GM12875 (cell line): Measurements from ENCODE around the gene GYS1.
"Not testable (repeated sequence)": the region's sequence is repeated elsewhere in the genome, so short reads cannot be mapped to it uniquely, and the experiment has no call there.

Source experiments
- H3K4me3 ChIP-seq: one replicate; pipeline ENCODE4 v1.5.1; 2011; ENCODE audit warnings: low read depth, low read length, control low read depth
- TF ChIP-seq, protein P1 (sequence below): IDR thresholded peaks from 2 replicates; pipeline ENCODE4 v1.5.1; 2011; ENCODE audit warnings: low read depth, mild to moderate bottlenecking, control low read depth, inconsistent platforms, low read length, moderate library complexity, borderline replicate concordance; ENCODE audit not compliant: insufficient read depth

The GYS1 gene

GRCh38 chr19:48993175-48994034 lies at the start of gene GYS1, which contains the start of gene RUVBL2:
GYS1 (minus strand) TSS chr19:48993309; CDS start chr19:48993112, 197 bp downstream.
RUVBL2 (plus strand) TSS chr19:48993887; CDS start chr19:48993912, 25 bp downstream.
- TF ChIP-seq, protein P1, sequence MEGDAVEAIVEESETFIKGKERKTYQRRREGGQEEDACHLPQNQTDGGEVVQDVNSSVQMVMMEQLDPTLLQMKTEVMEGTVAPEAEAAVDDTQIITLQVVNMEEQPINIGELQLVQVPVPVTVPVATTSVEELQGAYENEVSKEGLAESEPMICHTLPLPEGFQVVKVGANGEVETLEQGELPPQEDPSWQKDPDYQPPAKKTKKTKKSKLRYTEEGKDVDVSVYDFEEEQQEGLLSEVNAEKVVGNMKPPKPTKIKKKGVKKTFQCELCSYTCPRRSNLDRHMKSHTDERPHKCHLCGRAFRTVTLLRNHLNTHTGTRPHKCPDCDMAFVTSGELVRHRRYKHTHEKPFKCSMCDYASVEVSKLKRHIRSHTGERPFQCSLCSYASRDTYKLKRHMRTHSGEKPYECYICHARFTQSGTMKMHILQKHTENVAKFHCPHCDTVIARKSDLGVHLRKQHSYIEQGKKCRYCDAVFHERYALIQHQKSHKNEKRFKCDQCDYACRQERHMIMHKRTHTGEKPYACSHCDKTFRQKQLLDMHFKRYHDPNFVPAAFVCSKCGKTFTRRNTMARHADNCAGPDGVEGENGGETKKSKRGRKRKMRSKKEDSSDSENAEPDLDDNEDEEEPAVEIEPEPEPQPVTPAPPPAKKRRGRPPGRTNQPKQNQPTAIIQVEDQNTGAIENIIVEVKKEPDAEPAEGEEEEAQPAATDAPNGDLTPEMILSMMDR = peak; percentile 99
- peak within 1 kb of the TSS; percentile 83 for H3K4me3 ChIP-seq

DNA sequence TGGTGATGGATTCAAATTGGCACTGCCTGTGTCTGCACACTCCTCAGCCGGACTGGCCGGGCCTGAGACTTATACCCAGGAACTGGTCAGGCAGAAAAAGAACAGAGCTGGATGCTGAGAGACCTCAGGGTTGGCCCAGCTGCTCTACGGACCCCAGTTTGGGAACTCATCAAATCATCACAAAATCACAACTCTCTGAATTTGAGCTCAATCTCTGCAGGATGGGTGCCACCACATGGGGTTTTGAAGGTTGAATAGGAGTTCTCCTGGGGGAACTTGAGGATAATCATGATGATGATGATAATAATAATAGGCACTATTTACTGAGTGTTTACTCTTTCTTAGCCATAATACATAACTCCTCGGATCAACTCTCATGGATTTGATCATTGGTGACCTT lies 49.6 kb upstream of the GYS1 start:
- H3K4me3 ChIP-seq = not testable (repeated sequence)

DNA sequence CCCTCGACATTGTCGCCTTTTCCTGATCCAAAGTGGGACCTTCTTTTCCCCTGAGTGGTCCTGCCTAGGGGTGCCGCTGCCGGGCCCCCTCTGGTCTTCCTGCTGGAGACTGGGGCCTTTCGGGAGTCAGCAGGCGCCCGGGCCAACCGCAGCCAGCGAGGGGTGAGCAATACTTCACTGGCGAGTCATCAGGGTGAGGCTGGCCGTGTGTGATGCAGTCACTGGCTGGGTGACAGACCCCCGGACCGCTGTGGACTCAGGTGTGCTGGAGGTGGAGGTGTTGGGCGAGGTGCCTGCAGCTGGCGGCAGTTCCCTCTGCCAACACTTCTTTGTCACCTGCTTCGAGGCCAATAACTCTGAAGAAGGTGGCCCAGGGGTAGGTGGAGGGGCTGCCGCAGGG lies 49.1 kb upstream of the GYS1 start:
- no peak overlapping the region for H3K4me3 ChIP-seq
- TF ChIP-seq, protein P1 = no peak

DNA sequence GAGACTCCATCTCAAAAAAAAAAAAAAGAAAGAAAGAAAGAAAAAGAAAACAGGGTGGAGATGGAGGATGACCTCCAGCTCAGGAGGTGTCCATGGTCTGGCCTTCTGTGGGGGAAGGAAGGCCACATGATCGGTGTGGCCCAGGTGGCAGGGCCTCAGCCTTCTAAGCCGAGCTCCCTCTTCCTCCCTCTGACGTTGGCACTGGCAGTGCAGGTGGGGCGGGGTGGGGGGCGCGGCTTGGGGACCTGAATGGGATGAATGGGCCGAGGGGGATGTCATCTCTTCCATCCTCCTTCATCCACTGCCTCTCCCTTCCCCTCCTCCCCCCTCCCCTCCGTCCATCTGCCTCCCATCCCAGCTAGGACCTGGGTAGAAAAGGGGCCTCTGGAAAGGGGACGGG lies 46.6 kb upstream of the GYS1 start:
- not testable (repeated sequence) for H3K4me3 ChIP-seq

- not testable (repeated sequence) for H3K4me3 ChIP-seq
These were observed 45.6 kb upstream of the GYS1 start for GRCh38 chr19:49038557-49039276.

DNA sequence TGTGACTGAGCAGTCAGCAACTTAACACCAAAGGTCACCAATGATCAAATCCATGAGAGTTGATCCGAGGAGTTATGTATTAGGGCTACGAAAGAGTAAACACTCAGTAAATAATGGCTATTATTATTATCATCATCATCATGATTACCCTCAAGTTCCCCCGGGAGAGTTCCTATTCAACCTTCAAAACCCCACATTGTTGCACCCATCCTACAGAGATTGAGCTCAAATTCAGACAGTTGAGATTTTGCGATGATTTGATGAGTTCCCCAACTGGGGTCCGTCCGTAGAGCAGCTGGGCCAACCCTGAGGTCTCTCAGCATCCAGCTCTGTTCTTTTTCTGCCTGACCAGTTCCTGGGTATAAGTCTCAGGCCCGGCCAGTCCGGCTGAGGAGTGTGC lies 45.0 kb upstream of the GYS1 start:
- not testable (repeated sequence) for H3K4me3 ChIP-seq

DNA sequence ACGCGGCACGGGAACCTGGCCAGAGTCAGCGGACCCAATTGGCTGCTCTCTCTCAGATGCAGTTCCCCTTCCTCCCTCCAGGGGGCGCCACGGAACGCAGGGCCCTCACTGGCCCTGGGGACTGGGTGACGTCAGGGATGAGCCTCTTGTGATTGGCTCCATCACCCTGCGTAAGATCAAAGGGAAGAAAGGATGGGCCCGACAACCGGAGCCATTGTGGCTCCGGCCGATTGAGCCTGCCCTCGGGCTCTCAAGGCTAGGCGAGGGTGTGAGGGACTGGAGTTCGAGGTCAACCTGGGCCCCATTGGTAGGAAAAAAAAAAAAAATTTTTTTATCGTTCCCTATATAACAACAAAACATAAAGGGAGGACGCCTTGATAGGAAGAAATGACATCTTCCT lies 43.7 kb upstream of the GYS1 start, which contains the start of gene CGB1:
Gene CGB1, minus strand, starts transcription at position 81 of the 400 bp plus-strand sequence. CDS start 184 bp downstream, outside the sequence.
- TF ChIP-seq, protein P1 = peak; percentile 67
- not testable (repeated sequence) for H3K4me3 ChIP-seq

DNA sequence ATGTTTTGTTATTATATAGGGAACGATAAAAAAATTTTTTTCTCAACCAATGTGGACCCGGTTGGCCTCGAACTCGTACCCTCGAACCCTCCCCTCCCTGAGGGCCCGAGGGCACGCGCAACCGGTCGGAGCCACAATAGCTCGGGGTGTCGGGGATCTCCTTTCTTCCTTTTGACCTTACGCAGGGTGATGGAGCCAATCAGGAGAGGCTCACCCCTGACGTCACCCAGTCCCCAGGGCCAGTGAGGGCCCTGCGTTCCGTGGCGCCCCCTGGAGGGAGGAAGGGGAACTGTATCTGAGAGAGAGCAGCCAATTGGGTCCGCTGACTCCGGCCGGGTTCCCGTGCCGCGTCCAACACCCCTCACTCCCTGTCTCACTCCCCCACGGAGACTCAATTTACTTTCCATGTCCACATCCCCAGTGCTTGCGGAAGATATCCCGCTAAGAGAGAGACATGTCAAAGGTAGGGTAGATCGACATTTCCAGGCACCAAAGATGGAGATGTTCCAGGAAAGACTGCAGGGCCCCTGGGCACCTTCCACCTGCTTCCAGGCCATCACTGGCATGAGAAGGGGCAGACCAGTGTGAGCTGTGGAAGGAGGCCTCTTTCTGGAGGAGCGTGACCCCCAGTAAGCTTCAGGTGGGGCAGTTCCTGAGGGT lies 38.7 kb upstream of the GYS1 start, which contains the start of gene CGB2:
Gene CGB2, plus strand, starts transcription at position 249 of the 660 bp plus-strand sequence. Its CDS starts 206 bp downstream, at position 455.
- TF ChIP-seq, protein P1 = peak; percentile 34; the same call in 1 of the 2 replicates
- H3K4me3 ChIP-seq = not testable (repeated sequence)

DNA sequence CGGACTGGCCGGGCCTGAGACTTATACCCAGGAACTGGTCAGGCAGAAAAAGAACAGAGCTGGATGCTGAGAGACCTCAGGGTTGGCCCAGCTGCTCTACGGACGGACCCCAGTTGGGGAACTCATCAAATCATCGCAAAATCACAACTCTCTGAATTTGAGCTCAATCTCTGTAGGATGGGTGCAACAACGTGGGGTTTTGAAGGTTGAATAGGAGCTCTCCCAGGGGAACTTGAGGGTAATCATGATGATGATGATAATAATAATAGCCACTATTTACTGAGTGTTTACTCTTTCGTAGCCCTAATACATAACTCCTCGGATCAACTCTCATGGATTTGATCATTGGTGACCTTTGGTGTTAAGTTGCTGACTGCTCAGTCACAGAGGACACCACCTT lies 37.2 kb upstream of the GYS1 start:
- not testable (repeated sequence) for H3K4me3 ChIP-seq

DNA sequence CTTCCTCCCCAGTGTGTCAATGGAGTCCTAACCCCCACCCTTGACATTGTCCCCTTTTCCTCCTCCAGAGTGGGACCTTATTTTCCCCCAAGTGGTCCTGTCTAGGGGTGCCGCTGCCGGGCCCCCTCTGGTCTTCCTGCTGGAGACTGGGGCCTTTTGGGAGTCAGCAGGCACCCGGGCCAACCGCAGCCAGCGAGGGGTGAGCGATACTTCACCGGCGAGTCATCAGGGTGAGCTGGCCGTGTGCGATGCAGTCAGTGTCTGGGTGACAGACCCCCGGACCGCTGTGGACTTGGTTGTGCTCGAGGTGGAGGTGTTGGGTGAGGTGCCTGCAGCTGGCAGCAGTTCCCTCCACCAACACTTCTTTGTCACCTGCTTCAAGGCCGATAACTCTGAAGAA lies 36.6 kb upstream of the GYS1 start:
- H3K4me3 ChIP-seq = not testable (repeated sequence)

GRCh38 chr19:49028686-49029085 lies 35.6 kb upstream of the GYS1 start:
- not testable (repeated sequence) for H3K4me3 ChIP-seq

DNA sequence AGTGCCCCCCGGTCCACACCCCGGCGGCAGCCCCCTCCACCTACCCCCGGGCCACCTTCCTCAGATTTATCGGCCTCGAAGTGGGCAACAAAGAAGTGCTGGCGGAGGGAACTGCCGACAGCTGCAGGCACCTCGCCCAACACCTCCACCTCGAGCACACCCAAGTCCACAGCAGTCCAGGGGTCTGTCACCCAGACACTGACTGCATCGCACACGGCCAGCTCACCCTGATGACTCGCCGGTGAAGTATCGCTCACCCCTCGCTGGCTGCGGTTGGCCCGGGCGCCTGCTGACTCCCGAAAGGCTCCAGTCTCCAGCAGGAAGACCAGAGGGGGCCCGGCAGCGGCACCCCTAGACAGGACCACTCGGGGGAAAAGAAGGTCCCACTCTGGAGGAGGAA lies 32.5 kb upstream of the GYS1 start:
- H3K4me3 ChIP-seq = not testable (repeated sequence)

- H3K4me3 ChIP-seq = not testable (repeated sequence)
These were observed 32.0 kb upstream of the GYS1 start for GRCh38 chr19:49025088-49025487.

- not testable (repeated sequence) for H3K4me3 ChIP-seq
These were observed 31.1 kb upstream of the GYS1 start, which contains the start of gene CGB3 for GRCh38 chr19:49024233-49024632. CGB3 (minus strand) TSS chr19:49024333; CDS start chr19:49023971, 362 bp downstream.
